MCF 10A (cell line): Measurements from ENCODE around the gene TTC36. TPM values are rescaled to one million over a fixed set of nuclear protein-coding genes. Genes with fewer than 3 reads are reported as not detected.

Experiments used
- BruUV-seq: library from RNA; stranded (reverse); fragments of 400-500 nt; replicated peaks from 2 replicates; lab custom pipeline; 2021; lab: Mats Ljungman, UMichigan
- CTCF ChIA-PET: fragments of 300-600 bp; sonication (Branson Sonifier 250); formaldehyde crosslinking; extraction: SDS; loops from one replicate; lab custom pipeline; 2021; ENCODE audit warnings: antibody characterized with exemption, inconsistent platforms; lab: Yijun Ruan, JAX
- POLR2A ChIA-PET: fragments of 300-600, 350-650 bp; sonication (Branson Sonifier 250); formaldehyde crosslinking; extraction: SDS; loops from one replicate; lab custom pipeline; 2020; ENCODE audit warnings: antibody characterized with exemption, inconsistent platforms; lab: Yijun Ruan, JAX
- DNase-seq: peaks from one replicate; pipeline ENCODE4 v3.0.0-alpha.2; 2018; ENCODE audit not compliant: unreplicated experiment
- H3K27ac Mint-ChIP-seq: one replicate; pipeline ENCODE4 v1.8.0; 2022; ENCODE audit warnings: mild to moderate bottlenecking, low read depth, mixed read lengths; ENCODE audit not compliant: unreplicated experiment
- H3K27me3 Mint-ChIP-seq: one replicate; pipeline ENCODE4 v1.8.0; 2022; ENCODE audit warnings: mixed read lengths; ENCODE audit not compliant: insufficient read depth, unreplicated experiment
- H3K36me3 Mint-ChIP-seq: one replicate; pipeline ENCODE4 v1.8.0; 2022; ENCODE audit warnings: mild to moderate bottlenecking, moderate library complexity, mixed read lengths; ENCODE audit not compliant: insufficient read depth, unreplicated experiment
- H3K4me1 Mint-ChIP-seq: one replicate; pipeline ENCODE4 v1.8.0; 2022; ENCODE audit warnings: mixed read lengths; ENCODE audit not compliant: insufficient read depth, unreplicated experiment
- H3K4me3 Mint-ChIP-seq: one replicate; pipeline ENCODE4 v1.8.0; 2022; ENCODE audit warnings: mild to moderate bottlenecking, moderate library complexity, mixed read lengths; ENCODE audit not compliant: unreplicated experiment
- H3K9me3 Mint-ChIP-seq: one replicate; pipeline ENCODE4 v1.8.0; 2022; ENCODE audit warnings: mixed read lengths; ENCODE audit not compliant: unreplicated experiment
- intact Hi-C: fragments of 100-400 bp; cut with micrococcal nuclease; formaldehyde crosslinking; loops from 2 replicates; pipeline ENCODE4 v1.14.1; 2022
- total RNA-seq: library from RNA; stranded (reverse); gene quantifications from 2 replicates; pipeline ENCODE4 v1.2.3, GENCODE V29; 2022
- TF ChIP-seq, protein P1 (sequence below): fragments of 200-600 bp; IDR thresholded peaks from one replicate; pipeline ENCODE4 v1.8.0; 2022; ENCODE audit warnings: antibody characterized with exemption, mild to moderate bottlenecking; ENCODE audit not compliant: unreplicated experiment

Gene TTC36
- total RNA-seq, 1 experiment from 2014 or later, result 0.63 TPM

DNA sequence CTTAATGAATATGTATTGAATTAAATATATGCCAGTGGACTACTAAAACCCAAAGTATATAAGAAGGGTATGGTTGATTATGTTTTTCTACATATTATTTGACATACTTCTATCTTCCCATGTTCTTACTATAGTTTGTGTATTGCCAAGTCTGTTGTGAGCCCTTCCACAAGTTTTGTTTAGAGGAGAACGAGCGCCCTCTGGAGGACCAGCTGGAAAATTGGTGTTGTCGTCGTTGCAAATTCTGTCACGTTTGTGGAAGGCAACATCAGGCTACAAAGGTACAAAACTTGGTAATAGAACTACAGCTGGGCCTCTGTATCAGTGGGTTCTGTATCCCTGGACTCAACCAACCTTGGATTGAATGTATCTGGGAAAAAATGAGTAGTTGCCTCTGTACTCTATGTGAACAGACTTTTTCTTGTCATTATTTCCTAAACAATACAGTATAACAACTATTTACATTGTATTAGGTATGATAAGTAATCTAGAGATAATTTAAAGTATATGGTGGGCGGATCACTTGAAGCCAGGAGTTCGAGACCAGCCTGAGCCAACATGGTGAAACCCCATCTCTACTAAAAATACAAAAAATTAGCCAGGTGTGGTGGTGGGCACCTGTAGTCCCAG lies 38.7 kb upstream of the TTC36 start:
- H3K4me1 Mint-ChIP-seq, result no peaks in the 10 kb centered on the region
- H3K27me3 Mint-ChIP-seq, result no peaks in the 10 kb centered on the region
- ChIA-PET POLR2A (interaction anchor here (0.8 to 1.4 kb wide), 6 partner anchors 31 to 225 kb away, joined by 3 to 7 read pairs (median 3); partner anchors contain the start of genes MPZL2 and UBE4A), CTCF (interaction anchor here (0.5 to 1.9 kb wide), 16 partner anchors 12 to 1259 kb away, joined by 3 to 11 read pairs (median 4); partner anchors contain the start of genes ATP5MG and HMBS)
- BruUV-seq, result no TSS peak
- H3K9me3 Mint-ChIP-seq, result no peaks in the 10 kb centered on the region
- peaks cover 76% of the 10 kb centered on the region for H3K36me3 Mint-ChIP-seq
- H3K27ac Mint-ChIP-seq, result no peak overlapping the region
- DNase-seq, result peak; percentile 78
- TF ChIP-seq, protein P1, sequence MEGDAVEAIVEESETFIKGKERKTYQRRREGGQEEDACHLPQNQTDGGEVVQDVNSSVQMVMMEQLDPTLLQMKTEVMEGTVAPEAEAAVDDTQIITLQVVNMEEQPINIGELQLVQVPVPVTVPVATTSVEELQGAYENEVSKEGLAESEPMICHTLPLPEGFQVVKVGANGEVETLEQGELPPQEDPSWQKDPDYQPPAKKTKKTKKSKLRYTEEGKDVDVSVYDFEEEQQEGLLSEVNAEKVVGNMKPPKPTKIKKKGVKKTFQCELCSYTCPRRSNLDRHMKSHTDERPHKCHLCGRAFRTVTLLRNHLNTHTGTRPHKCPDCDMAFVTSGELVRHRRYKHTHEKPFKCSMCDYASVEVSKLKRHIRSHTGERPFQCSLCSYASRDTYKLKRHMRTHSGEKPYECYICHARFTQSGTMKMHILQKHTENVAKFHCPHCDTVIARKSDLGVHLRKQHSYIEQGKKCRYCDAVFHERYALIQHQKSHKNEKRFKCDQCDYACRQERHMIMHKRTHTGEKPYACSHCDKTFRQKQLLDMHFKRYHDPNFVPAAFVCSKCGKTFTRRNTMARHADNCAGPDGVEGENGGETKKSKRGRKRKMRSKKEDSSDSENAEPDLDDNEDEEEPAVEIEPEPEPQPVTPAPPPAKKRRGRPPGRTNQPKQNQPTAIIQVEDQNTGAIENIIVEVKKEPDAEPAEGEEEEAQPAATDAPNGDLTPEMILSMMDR, result peak; percentile 74
- intact Hi-C loops, result loop anchor here (1.0 to 5.0 kb wide), 5 partner anchors 52 to 346 kb away; partner anchors contain the start of genes ATP5MG and KMT2A
- no peak overlapping the region for H3K4me3 Mint-ChIP-seq

DNA sequence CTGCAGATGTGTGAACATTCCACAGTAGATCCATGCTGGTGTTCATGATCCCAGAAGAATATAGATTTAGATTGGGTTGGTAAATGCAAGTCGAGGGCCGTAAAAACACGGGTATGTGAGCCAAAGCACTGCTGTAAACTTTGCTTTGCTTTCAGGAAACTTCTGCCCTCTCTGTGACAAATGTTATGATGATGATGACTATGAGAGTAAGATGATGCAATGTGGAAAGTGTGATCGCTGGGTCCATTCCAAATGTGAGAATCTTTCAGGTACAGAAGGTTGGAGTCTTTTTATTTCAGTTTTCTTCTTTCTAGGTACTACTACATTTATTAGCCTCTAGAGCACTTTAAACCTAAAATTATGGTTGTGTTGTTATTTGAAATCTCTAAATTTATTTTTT lies 36.2 kb upstream of the TTC36 start:
- no TSS peak for BruUV-seq
- ChIA-PET POLR2A (no interaction called here), CTCF (interaction anchor here (0.9 to 1.3 kb wide), 2 partner anchors 9 to 89 kb away, joined by 3 to 4 read pairs; no protein-coding TSS in a partner anchor)
- Mint-ChIP-seq H3K27ac (no peak overlapping the region), H3K4me1 (no peaks in the 10 kb centered on the region), H3K27me3 (no peaks in the 10 kb centered on the region), H3K4me3 (no peak overlapping the region), H3K9me3 (no peaks in the 10 kb centered on the region), H3K36me3 (peaks cover 80% of the 10 kb centered on the region)
- intact Hi-C loops, result no loop called here
- DNase-seq, result no peak
- TF ChIP-seq, protein P1, result no peak

- Mint-ChIP-seq H3K27me3 (no peaks in the 10 kb centered on the region), H3K36me3 (peaks cover 92% of the 10 kb centered on the region), H3K9me3 (no peaks in the 10 kb centered on the region), H3K4me3 (no peak overlapping the region), H3K4me1 (no peaks in the 10 kb centered on the region), H3K27ac (no peak overlapping the region)
- ChIA-PET POLR2A (no interaction called here), CTCF (interaction anchor here (0.6 kb wide), 1 partner anchor 202 kb away, joined by 3 read pairs; no protein-coding TSS in a partner anchor)
- intact Hi-C loops, result no loop called here
- TF ChIP-seq, protein P1, result no peak
- BruUV-seq, result no TSS peak
- no peak for DNase-seq
Observed at GRCh38 chr11:118497831-118498230, 29.4 kb upstream of the TTC36 start.

DNA sequence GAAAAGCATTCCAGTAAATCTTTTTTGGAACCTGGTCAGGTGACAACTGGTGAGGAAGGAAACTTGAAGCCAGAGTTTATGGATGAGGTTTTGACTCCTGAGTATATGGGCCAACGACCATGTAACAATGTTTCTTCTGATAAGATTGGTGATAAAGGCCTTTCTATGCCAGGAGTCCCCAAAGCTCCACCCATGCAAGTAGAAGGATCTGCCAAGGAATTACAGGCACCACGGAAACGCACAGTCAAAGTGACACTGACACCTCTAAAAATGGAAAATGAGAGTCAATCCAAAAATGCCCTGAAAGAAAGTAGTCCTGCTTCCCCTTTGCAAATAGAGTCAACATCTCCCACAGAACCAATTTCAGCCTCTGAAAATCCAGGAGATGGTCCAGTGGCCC lies 24.1 kb upstream of the TTC36 start:
- no peaks in the 10 kb centered on the region for H3K27me3 Mint-ChIP-seq
- intact Hi-C loops, result no loop called here
- no TSS peak for BruUV-seq
- TF ChIP-seq, protein P1, result no peak
- no peak for DNase-seq
- no peaks in the 10 kb centered on the region for H3K9me3 Mint-ChIP-seq
- ChIA-PET POLR2A (interaction anchor here (0.7 to 1.8 kb wide), 2 partner anchors 33 to 101 kb away, joined by 3 read pairs; no protein-coding TSS in a partner anchor), CTCF (interaction anchor here (0.6 to 1.1 kb wide), 3 partner anchors 13 to 1193 kb away, joined by 3 read pairs; no protein-coding TSS in a partner anchor)
- peaks cover 99% of the 10 kb centered on the region for H3K36me3 Mint-ChIP-seq
- no peak overlapping the region for H3K4me3 Mint-ChIP-seq
- H3K27ac Mint-ChIP-seq, result no peak overlapping the region
- no peaks in the 10 kb centered on the region for H3K4me1 Mint-ChIP-seq
